GM18505 (cell line): ENCODE data around the gene TSACC.

ENCODE experiments used
- ATAC-seq: cut with Tn5 transposase; IDR thresholded peaks from one replicate; pipeline ENCODE4 v1.9.1; 2021; ENCODE audit not compliant: unreplicated experiment
- POLR2A ChIP-seq: IDR thresholded peaks from 4 replicates; pipeline ENCODE4 v1.6.1; 2011; ENCODE audit warnings: borderline replicate concordance; ENCODE audit not compliant: insufficient read depth, insufficient read length; ENCODE audit errors: extremely low read depth

Gene TSACC

DNA sequence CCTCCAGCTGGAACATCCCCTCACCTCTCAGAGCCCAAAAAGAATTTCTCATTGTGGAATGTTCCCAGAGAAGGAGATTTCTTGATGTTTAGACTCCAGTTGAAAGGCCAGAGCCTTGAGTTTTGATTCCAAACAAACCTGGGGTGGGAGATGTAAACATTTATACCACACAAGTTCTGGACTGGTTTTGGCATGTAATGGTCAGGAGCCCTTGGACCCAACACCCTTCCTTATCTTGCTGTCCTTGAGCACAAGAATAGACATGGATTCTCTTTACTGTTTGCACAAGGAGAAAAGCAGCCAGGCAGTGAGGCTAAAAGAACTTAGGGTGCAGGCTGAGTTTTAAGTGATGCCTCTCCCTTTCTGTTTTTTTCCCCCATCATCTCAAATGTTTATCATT is 35.2 kb downstream of the TSACC start:
- TF ChIP-seq POLR2A = no peak
- no peak for ATAC-seq

DNA sequence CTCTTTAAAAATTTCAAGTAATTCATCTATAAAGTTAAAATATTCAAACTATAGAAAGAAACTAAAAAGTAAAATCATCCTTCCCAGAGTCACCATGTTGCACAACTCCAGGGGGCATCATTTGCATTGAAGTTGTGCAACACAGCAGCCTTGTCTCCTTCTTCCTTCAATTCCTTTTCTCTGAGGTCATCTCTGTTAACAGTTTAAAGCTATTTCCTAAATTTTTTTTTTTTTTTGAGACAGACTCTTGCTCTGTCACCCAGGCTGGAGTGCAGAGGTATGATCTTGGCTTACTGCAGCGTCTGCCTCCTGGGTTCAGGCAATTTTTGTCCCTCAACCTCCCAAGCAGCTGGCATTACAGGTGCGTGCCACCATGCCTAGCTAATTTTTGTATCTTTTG is 37.8 kb downstream of the TSACC start:
- no peak for TF ChIP-seq POLR2A
- no peak for ATAC-seq

DNA sequence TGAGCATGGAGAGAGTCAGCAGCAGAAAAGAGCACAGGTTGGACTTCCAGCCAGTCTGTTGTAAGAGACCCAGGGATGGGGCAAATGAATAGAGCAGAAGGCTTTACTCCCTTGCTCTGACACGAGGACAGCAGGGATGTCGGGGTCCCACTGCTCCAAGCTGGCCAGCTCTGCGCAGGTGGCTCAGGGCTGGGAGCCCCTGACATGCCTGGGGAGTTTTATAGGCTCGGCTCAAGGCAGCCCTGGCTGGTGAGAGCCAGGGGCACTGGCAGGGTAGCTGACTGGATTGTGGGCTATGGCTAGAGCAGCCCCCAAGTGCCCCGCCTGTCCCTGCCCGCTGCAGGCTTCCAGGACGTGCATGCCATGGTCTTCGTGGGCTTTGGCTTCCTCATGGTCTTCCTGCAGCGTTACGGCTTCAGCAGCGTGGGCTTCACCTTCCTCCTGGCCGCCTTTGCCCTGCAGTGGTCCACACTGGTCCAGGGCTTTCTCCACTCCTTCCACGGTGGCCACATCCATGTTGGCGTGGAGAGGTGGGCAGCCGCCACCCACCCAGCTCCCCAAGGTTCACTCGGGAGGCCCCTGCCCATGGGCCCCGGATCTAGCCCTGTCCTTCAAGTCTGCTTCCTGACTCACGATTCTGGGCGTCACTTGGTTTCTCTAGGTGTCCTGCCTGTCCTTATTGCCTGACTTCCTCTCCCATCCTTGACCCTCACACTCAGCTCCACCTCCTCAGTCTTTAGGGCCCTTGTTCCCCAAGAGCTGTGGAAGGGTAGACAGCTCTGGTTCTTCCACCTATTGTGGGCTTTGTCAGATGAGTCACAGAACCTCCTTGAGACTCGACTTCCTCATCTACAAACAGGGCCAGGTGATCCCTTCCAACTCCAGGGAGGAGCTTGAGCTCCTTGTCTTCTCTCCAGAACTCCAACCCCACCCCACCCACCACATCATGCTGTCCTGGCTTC is 38.9 kb downstream of the TSACC start:
- no peak for TF ChIP-seq POLR2A
- ATAC-seq = no peak

DNA sequence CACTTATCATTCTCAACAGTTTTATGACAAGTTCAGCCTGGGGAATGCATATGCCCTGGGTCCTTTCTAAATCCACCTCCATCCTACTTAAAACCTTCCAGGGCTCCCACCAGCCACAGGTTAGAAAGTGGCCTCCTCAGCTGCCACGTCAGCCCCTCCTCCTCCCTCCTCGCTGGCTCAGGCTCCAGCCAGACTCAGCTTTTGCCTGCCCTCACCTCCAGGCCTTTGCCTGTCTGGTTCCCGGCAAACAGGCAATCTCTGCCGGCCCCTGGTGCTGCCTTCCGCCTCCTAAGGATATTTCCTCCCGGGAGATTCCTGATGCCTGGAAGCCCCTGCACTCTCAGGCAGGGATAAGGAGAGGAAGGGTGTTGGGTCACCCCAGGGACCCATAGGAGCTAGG is 40.2 kb downstream of the TSACC start:
- TF ChIP-seq POLR2A = no peak
- ATAC-seq = no peak

DNA sequence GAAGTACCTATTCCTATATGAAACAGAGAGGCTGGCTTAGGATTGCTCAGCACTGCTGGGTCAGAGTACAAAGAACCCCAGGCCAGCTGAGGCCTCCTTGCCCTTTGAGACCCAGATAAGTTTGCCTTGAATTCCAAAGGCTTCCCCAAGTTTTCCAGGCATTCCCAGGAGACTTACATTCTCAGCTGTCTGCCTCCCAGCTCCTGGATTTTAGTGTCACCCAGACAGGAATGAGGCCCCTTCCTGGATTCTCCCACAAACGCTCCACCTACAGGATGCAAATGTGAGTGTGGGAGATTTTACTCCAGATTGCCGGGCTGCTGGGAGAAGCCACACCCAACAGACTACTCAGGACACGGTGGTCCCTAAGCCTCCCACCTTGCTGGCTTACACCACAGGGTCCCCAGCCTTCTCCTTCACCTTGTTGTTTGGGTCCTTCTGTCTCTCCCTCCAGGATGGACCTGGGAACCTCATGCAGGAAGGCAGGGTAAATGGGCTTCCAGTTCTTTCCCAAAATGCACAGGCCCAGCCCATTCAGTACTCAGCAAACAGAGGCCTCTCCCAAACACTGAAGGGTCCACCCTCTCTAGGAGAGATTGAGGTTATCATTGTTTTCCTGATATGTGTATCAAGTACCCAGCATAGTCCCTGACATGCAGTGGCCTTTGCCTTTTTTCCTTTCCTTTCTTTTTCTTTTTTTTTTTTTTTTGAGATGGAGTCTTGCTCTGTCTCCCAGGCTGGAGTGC is 41.3 kb downstream of the TSACC start:
- TF ChIP-seq POLR2A = no peak
- ATAC-seq = no peak

DNA sequence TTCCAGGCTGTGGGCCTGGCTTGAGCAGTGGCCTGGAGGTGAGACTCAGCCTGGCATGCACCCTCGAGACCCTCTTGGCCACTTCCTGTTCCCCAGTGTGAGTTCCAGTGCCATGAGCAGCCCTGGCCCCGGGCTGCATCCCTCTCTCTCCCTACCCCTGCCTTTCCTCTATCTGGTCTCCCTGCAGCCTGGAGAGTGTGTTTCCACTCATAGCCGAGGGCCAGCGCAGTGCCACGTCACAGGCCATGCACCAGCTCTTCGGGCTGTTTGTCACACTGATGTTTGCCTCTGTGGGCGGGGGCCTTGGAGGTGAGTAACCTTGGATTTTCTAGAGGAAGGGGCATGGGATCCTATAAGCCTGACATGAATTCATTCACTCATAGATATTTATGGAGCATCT is 44.2 kb downstream of the TSACC start:
- ATAC-seq = no peak
- TF ChIP-seq POLR2A = no peak

DNA sequence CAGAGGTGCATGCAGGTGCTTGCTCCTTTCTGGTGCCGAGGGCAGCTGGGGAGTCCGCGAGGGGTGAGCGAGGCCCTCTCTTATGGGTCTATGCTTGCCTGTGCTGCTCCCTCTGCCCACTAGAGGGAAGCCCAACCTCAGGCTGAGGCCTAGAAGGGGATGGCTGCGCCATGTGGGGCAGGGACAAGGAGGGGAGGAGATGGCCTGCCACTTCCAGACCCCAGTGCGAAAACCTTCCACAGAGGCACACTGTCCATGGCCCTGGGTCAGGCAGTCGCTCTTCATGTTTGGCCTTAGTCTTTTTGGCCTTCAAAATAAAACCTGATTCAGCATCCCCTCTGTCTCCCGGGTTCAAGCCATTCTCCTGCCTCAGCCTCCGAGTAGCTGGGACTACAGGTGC is 44.7 kb downstream of the TSACC start:
- ATAC-seq = no peak
- no peak for TF ChIP-seq POLR2A

DNA sequence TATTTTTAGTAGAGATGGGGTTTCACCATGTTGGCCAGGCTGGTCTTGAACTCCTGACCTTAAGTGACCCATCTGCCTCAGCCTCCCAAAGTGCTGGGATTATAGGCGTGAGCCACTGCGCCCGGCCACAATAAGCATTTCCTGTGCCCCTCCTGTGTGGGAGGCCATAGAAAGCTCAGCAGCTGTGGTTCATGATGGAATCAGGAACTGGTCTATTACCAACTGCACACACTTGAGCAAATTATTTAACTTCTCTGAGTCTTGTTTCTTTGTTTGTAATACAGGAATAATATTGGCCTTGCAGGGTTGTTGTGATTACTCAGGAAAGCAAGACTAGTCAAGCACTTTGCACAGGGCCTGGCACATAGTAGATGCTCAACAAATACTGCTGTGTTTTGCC is 45.7 kb downstream of the TSACC start:
- ATAC-seq = no peak
- no peak for TF ChIP-seq POLR2A

DNA sequence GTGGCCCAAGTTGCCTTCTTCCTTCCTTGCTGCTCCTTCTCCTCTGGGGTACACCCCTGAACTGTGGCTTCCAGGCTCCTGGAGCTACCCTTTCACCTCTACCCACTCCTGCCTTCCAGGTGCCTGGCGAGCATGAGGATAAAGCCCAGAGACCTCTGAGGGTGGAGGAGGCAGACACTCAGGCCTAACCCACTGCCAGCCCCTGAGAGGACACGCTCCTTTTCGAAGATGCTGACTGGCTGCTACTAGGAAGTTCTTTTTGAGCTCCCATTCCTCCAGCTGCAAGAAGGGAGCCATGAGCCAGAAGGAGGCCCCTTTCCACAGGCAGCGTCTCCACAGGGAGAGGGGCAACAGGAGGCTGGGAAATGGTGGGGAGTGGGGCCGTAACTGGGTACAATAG is 46.3 kb downstream of the TSACC start:
- no peak for TF ChIP-seq POLR2A
- no peak for ATAC-seq

DNA sequence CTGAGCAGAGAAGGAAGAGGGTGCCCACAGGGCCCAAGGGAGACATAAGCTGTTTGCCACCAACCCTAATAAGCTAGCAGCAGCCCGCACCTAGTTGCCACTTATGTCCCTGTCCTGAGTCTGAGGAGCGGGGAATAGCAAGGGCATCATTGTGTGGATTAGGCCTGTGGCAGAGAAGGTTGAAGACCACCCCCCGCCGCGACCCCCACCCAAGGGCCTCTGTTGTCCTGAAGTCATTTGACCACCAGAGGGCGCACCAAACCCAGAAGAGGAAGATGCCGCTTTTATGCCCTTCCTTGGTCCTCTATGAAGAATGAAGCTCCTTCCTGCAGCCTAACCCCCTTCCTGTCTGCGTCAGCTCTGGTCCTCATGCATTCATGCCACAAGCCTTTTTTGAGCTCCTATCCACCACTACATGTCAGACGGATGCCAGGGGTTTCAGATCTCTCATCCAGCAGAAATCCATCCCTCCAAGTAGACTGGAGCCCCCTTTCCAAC is 47.3 kb downstream of the TSACC start:
- no peak for TF ChIP-seq POLR2A
- ATAC-seq = no peak

DNA sequence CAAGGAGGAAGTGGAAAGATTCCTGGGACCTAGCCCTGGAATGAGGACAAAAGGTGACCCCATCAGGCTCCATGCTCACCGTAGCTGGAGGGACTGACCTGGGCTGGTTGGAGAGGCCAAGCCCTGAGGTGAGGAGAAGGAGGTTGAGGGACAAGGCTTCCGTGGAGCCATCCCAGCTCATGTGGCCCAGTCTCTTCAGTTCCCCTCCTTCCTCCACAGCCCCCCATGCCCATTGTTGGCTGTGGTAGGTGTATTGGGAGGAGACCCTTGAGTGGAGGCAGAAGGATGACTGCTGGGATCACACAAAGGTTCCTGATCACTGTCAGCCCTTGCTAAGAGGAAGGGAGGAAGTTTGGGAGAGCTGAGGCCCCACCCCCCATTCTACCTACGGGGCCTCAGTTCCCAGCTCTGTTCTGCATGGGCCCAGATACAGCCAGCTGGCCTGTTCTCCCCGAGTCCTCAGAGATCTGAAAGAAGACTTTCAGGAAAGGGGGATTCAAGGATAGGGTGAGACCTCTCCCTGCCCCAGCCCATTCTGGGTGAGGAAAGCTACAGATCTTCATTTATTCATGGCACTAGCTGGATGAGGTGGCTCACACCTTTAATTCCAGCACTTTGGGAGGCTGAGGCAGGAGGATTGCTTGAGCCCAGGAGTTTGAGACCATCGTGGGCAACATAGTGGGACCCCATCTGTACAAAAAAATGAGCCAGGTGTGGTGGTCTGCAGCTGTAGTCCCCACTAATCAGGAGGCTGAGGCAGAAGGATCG is 48.0 kb downstream of the TSACC start:
- no peak for ATAC-seq
- TF ChIP-seq POLR2A = no peak

DNA sequence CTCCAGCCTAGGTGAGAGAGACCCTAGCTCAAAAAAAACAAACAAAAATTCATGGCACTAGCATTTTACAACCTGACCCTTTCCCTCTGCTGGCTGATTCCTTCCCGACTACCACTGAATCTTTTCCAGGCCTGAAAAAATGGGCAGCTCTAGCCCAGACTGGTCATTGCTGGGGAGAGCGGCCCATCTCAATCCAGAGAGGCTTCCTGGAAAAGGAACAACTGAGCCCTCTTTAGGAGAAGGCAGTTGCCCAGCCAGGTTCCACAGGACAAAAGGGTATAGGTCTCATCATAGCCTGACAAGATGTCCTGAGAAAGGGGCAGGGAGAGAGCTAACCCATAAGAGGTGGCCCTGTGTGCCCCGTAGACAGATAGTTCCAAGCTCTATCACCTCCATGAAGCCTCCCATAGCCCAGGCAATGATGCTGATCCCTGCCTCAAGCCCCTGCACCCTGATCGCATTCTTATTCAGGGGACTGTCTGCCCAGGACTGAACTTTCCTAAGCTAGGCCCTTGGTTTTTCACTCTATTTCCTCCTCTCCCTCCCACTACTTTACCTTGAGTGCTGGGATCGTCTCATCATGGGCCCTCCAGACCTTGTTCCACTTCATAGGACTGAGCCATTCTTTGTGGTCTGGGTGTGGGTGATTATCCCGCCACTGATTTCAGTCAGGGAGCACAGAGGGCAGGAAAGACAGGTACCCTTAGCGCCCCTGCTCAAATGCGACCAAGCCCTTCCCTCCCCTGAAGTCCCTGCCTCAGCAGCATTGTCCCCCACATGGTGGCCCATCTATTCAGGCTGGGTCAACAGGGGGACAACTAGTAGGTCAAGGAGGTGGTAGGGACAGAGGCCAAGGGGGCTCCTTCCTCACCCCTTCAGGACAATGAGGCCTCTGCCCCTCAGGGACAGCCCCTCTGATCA is 48.9 kb downstream of the TSACC start:
- TF ChIP-seq POLR2A = no peak
- no peak for ATAC-seq

DNA sequence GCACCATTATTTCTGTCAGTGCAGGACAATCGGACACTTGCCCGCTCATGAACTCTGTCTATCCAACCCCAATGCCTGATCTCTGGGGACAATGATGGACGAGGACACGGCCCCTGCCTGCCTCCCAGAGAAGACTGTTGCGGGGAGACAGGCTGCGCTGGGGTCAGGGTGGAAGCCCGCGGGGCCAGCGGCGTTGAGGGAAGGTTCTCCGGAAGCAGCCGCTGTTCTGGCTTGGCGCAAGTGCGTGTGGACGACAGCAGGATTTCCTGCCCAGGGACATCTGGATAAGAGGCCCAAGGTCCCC is 49.5 kb downstream of the TSACC start:
- no peak for ATAC-seq

More for the DNA sequence above, 49.5 kb downstream of the TSACC start:
- TF ChIP-seq POLR2A = no peak
